HG02678 (cell line): ENCODE data around the gene SH3GL3.

Experiments
- ATAC-seq: cut with Tn5 transposase; IDR thresholded peaks from one replicate; pipeline ENCODE4 v1.9.1; 2021; ENCODE audit warnings: mild to moderate bottlenecking, moderate library complexity; ENCODE audit not compliant: unreplicated experiment

Gene SH3GL3

GRCh38 chr15:83446904-83447709 lies at the start of gene SH3GL3:
SH3GL3 (plus strand) TSS chr15:83447341; CDS start chr15:83447534, 193 bp downstream.
- no peak for ATAC-seq

- ATAC-seq: no peak
Observed at GRCh38 chr15:83398626-83399025, 48.5 kb upstream of the SH3GL3 start.

GRCh38 chr15:83404121-83404520 lies 43.0 kb upstream of the SH3GL3 start:
- no peak for ATAC-seq

- ATAC-seq: no peak
Observed at GRCh38 chr15:83410532-83410931, 36.6 kb upstream of the SH3GL3 start.

- no peak for ATAC-seq
Observed at GRCh38 chr15:83413054-83413719, 34.0 kb upstream of the SH3GL3 start.

- no peak for ATAC-seq
Observed at GRCh38 chr15:83422081-83422480, 25.1 kb upstream of the SH3GL3 start.

- ATAC-seq: no peak
Observed at GRCh38 chr15:83422541-83422940, 24.6 kb upstream of the SH3GL3 start.

- ATAC-seq: no peak
Observed at GRCh38 chr15:83424101-83424500, 23.0 kb upstream of the SH3GL3 start.

- no peak for ATAC-seq
Observed at GRCh38 chr15:83430441-83430840, 16.7 kb upstream of the SH3GL3 start.

- ATAC-seq: no peak
Observed at GRCh38 chr15:83431521-83431920, 15.6 kb upstream of the SH3GL3 start.

- ATAC-seq: no peak
Observed at GRCh38 chr15:83435202-83435601, 11.9 kb upstream of the SH3GL3 start.

- ATAC-seq: no peak
Observed at GRCh38 chr15:83435782-83436181, 11.4 kb upstream of the SH3GL3 start.

GRCh38 chr15:83436513-83437158 lies 10.5 kb upstream of the SH3GL3 start:
- ATAC-seq: no peak

- no peak for ATAC-seq
Observed at GRCh38 chr15:83443076-83443847, 3.9 kb upstream of the SH3GL3 start.

- no peak for ATAC-seq
Observed at GRCh38 chr15:83444936-83445335, 2.2 kb upstream of the SH3GL3 start.

GRCh38 chr15:83445643-83446042 lies 1.5 kb upstream of the SH3GL3 start:
- ATAC-seq: no peak

GRCh38 chr15:83446417-83446816 lies 724 bp upstream of the SH3GL3 start:
- no peak for ATAC-seq

GRCh38 chr15:83449250-83449671 lies 2.1 kb downstream of the SH3GL3 start:
- ATAC-seq: no peak

- no peak for ATAC-seq
Observed at GRCh38 chr15:83449937-83450506, 2.9 kb downstream of the SH3GL3 start.

GRCh38 chr15:83457149-83457548 lies 10.0 kb downstream of the SH3GL3 start:
- ATAC-seq: no peak

GRCh38 chr15:83458381-83458780 lies 11.2 kb downstream of the SH3GL3 start:
- ATAC-seq: no peak
